Measurements from ENCODE around the gene ME1.
"Not testable (repeated sequence)": the region's sequence is repeated elsewhere in the genome, so short reads cannot be mapped to it uniquely, and the experiment has no call there.

ME1 gene

DNA sequence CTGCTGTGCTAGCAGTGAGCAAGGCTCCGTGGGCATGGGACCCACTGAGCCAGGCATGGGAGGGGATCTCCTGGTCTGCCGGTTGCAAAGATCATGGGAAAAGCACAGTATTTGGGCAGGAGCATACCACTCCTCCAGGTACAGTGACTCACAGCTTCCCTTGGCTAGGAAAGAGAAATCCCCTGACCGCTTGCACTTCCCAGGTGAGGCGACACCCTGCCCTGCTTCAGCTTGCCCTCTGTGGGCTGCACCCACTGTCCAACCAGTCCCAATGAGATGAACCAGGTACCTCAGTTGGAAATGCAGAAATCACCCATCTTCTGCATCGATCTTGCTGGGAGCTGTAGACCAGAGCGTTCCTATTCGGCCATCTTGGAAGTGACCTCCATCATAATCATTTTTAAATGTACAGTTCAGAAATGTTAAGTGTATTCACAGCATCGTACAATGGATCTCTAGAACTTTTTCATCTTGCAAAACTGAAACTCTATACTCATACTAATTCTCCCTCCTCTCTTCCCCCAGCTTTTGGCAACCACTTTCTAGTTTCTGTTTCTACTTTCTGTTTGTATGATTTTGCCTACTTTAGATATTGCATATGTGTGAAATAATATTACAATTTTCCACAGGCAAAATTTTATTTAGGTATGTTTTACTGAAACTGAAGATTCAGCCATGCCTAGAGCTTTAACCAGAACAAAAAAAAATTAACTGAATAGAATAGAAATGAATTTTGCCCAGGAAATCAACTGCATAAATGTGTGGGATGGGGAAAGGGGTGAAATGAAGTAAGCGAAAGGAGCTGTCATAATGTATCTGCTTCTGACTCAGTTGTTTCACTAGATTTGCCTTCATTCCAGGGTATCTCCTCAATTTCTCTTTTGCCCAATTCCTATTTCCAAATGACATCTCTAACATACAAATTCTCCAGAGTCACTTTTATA, 137.7 kb downstream of the ME1 start:
- no peak for DNase-seq (ENCODE audit: extremely low read depth, low read depth)
- no peak overlapping the region for H3K4me3 ChIP-seq (replicated peaks; ENCODE audit: low read depth, low read length)
- TF ChIP-seq, protein P1, sequence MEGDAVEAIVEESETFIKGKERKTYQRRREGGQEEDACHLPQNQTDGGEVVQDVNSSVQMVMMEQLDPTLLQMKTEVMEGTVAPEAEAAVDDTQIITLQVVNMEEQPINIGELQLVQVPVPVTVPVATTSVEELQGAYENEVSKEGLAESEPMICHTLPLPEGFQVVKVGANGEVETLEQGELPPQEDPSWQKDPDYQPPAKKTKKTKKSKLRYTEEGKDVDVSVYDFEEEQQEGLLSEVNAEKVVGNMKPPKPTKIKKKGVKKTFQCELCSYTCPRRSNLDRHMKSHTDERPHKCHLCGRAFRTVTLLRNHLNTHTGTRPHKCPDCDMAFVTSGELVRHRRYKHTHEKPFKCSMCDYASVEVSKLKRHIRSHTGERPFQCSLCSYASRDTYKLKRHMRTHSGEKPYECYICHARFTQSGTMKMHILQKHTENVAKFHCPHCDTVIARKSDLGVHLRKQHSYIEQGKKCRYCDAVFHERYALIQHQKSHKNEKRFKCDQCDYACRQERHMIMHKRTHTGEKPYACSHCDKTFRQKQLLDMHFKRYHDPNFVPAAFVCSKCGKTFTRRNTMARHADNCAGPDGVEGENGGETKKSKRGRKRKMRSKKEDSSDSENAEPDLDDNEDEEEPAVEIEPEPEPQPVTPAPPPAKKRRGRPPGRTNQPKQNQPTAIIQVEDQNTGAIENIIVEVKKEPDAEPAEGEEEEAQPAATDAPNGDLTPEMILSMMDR (IDR thresholded peaks at IDR 0.05; ENCODE audit: low read depth, low read length, missing control alignments): no peak

DNA sequence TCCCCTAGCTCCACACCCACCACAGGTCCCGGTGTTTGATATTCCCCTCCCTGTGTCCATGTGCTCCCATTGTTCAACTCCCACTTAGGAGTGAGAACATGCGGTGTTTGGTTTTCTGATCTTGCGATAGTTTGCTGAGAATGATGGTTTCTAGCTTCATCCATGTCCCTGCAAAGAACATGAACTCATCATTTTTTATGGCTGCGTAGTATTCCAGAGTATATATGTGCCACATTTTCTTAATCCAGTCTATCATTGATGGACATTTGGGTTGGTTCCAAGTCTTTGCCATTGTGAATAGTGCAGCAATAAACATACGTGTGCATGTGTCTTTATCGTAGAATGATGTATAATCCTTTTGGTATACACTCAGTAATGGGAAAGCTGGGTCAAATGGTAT, 143.6 kb downstream of the ME1 start:
- not testable (repeated sequence) for DNase-seq (ENCODE audit: extremely low read depth, low read depth); H3K4me3 ChIP-seq (replicated peaks; ENCODE audit: low read depth, low read length)

DNA sequence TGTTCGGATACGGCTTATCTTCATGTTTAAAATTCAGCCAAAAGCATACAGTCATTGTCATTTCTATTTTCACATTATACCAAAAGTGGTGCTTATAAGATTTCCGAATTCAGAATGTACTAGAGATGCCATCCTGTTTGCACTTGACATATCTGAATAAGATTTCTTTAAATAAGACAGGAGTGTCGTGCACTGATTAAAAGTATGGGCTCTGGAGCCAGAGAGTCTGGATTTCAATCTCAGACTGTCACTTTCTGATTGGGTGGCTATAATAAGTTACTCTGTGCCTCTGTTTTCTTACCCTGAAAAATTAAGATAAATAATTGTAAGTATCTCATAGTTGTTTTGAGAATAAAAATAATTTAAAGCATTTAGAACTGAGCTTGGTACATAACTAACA, 144.9 kb downstream of the ME1 start:
- TF ChIP-seq, protein P1 (IDR thresholded peaks at IDR 0.05; ENCODE audit: low read depth, low read length, missing control alignments): no peak
- no peak overlapping the region for H3K4me3 ChIP-seq (replicated peaks; ENCODE audit: low read depth, low read length)
- DNase-seq (ENCODE audit: extremely low read depth, low read depth): no peak

DNA sequence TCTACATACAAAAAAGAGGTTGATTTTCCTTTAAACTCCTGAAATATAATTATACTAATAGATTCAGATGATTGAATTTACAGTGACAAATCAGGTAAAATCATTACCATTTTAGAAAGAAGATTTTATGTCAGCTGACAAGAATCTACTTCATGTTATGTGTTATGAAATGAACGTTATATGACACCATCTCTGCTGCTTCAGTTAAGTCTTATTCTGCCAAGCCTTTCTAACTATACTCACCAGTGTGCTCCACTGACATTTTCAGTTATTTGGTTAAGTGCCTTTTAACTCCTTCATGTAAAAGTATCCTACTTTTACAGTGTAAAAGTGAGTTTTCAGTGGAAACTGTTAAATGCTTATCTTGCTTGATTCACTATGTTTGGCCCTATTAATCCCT, 157.3 kb downstream of the ME1 start:
- no peak for DNase-seq (ENCODE audit: extremely low read depth, low read depth)
- H3K4me3 ChIP-seq (replicated peaks; ENCODE audit: low read depth, low read length): no peak overlapping the region
- TF ChIP-seq, protein P1 (IDR thresholded peaks at IDR 0.05; ENCODE audit: low read depth, low read length, missing control alignments): no peak

DNA sequence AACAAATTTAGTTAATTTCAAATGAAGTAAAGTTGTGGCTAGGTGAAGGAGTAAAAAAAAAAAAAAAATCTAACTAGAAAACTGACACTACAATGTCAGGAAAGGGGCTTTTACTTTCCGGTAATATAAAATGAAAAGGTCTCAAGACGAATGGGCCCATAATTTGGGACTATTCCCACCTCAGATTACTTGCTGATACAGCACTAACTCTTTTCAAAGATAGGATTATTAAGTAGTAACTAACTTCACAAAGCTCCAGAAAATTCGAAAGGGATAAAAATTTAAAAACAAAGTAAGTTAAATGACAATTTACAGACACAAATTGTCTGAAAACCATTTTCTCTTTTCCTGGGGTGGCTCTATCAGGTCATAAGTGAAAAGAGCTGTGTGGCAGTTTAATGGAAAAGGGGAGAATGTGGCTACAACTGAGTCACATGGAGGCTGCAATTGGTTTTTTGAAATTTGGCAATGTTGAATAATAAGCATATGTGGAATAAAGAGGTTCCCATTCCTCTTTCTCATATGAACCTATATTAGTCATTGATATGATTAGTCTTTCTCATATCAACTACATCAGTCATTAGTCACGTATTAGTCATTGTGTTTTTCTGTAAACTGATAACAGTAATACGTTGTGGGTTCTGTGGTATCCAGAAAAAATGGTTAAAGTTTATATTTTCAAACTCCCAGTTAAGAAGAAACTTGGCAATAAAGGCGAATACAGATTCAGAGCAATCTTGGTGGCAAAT, 159.7 kb downstream of the ME1 start:
- TF ChIP-seq, protein P1 (IDR thresholded peaks at IDR 0.05; ENCODE audit: low read depth, low read length, missing control alignments): no peak
- H3K4me3 ChIP-seq (replicated peaks; ENCODE audit: low read depth, low read length): no peak overlapping the region
- DNase-seq (ENCODE audit: extremely low read depth, low read depth): peak; percentile 25

DNA sequence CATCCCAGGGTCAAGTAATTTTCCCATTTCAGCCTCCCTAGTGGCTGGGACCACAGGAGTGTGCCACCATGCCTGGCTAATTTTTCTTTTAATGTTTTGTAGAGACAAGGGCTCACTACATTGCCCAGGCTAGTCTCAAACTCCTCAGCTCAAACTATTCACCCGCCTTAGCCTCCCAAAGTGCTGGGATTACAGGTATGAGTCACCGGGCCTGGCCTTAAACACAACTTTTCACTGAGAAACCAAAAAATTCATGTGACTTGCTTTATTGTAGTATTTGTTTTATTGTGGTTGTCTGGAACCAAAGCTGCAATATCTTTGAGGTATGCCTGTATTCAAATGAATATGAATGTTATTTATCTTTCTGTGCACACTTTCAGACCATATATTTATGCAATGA, 165.5 kb downstream of the ME1 start:
- TF ChIP-seq, protein P1 (IDR thresholded peaks at IDR 0.05; ENCODE audit: low read depth, low read length, missing control alignments): no peak
- no peak overlapping the region for H3K4me3 ChIP-seq (replicated peaks; ENCODE audit: low read depth, low read length)
- DNase-seq (ENCODE audit: extremely low read depth, low read depth): no peak

DNA sequence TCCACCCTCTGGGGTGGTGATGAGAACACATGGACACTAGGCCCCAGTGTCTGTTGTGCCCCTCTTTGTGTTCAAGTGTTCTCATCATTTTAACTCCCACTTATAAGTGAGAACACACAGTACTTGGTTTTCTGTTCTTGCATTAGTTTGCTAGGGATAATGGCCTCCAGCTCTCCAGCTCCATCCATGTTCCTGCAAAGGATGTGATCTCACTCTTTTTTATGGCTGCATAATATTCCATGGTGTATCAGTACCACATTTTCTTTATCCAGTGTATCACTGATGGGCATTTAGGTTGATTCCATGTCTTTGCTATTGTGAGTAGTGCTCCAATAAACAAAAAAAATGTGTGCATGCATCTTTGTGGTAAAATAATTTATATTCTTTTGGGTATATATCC, 170.3 kb downstream of the ME1 start:
- H3K4me3 ChIP-seq (replicated peaks; ENCODE audit: low read depth, low read length): no peak overlapping the region
- TF ChIP-seq, protein P1 (IDR thresholded peaks at IDR 0.05; ENCODE audit: low read depth, low read length, missing control alignments): no peak

More for the DNA sequence above, 170.3 kb downstream of the ME1 start:
- DNase-seq (ENCODE audit: extremely low read depth, low read depth): no peak

Measured in HFF-Myc (cell line).